GM12878 (cell line): Measurements from ENCODE around the gene C15orf39. TPM values are rescaled to one million over a fixed set of nuclear protein-coding genes. Genes with fewer than 3 reads are reported as not detected.

Experiments used
- ATAC-seq: fragments of 200-7000 bp; cut with Tn5 transposase; 3 replicates; pipeline ENCODE4 v1.9.1; 2020; ENCODE audit warnings: mild to moderate bottlenecking, moderate library complexity
- BruUV-seq: library from RNA; stranded (reverse); fragments of 400-500 nt; replicated peaks from 2 replicates; lab custom pipeline; 2021; lab: Mats Ljungman, UMichigan
- CTCF ChIA-PET: fragments of 300-600 bp; sonication (Branson Sonifier 250); formaldehyde crosslinking; extraction: SDS; loops from one replicate; lab custom pipeline; 2021; ENCODE audit warnings: inconsistent platforms; lab: Yijun Ruan, JAX
- POLR2A ChIA-PET: fragments of 350-600 bp; formaldehyde crosslinking; extraction: SDS; loops from one replicate; lab custom pipeline; 2021; ENCODE audit warnings: inconsistent platforms; lab: Charles Lee
- RAD21 ChIA-PET: fragments of 300-600 bp; sonication (Branson Sonifier 250); formaldehyde crosslinking; loops from one replicate; lab custom pipeline; 2023; ENCODE audit warnings: antibody characterized with exemption; ENCODE audit not compliant: unreplicated experiment; lab: Charles Lee
- SMC1A ChIA-PET: fragments of 300-600 bp; sonication (Branson Sonifier 250); formaldehyde crosslinking; loops from one replicate; lab custom pipeline; 2023; ENCODE audit not compliant: unreplicated experiment, uncharacterized antibody; lab: Charles Lee
- DNase-seq: peaks from one replicate; pipeline ENCODE4 v3.0.0-alpha.2; 2011; ENCODE audit warnings: low read depth, low spot score
- FAIRE-seq: peaks from 3 replicates; lab custom pipeline; 2011; peaks lifted over from hg19 to GRCh38; lab: Jason Lieb, UNC
- H2AFZ ChIP-seq: 2 replicates; pipeline ENCODE4 v1.6.0; 2011; ENCODE audit warnings: low read depth, low read length, control low read depth; ENCODE audit not compliant: control insufficient read depth
- H3K27ac ChIP-seq: 2 replicates; pipeline ENCODE4 v1.5.1; 2011; ENCODE audit warnings: control low read depth; ENCODE audit not compliant: control insufficient read depth, insufficient read depth
- H3K27me3 ChIP-seq, 2 experiments: replicated peaks in 1 of 2; 2 replicates each; pipeline versions ENCODE4 v1.6.0 to v1.6.1; 2011; ENCODE audit warnings: low read length in 1 of 2; ENCODE audit not compliant: control insufficient read depth in 2 of 2, insufficient read depth in 2 of 2
- H3K36me3 ChIP-seq, 2 experiments: 2 replicates each; pipeline ENCODE4 v1.5.1; 2011; ENCODE audit warnings: low read length in 1 of 2; ENCODE audit not compliant: control insufficient read depth in 2 of 2, insufficient read depth in 2 of 2
- H3K4me1 ChIP-seq: 2 replicates; pipeline ENCODE4 v1.6.1; 2011; ENCODE audit warnings: mild to moderate bottlenecking, low read length, moderate library complexity, mixed read lengths; ENCODE audit not compliant: control insufficient read depth, insufficient read depth
- H3K4me2 ChIP-seq: 2 replicates; pipeline ENCODE4 v1.6.0; 2011; ENCODE audit warnings: control low read depth; ENCODE audit not compliant: control insufficient read depth, insufficient read depth
- H3K4me3 ChIP-seq: fragments of 200-600 bp; sonication (generic); 2 replicates; pipeline ENCODE4 v1.5.1; 2016
- H3K79me2 ChIP-seq: 2 replicates; pipeline ENCODE4 v1.6.0; 2011; ENCODE audit warnings: low read length; ENCODE audit not compliant: control insufficient read depth, insufficient read depth
- H3K9ac ChIP-seq: 2 replicates; pipeline ENCODE4 v1.8.0; 2011; ENCODE audit warnings: low read length, control low read depth, mixed read lengths; ENCODE audit not compliant: control insufficient read depth, insufficient read depth
- H3K9me3 ChIP-seq: replicated peaks from 3 replicates; pipeline ENCODE4 v1.5.1; 2011; ENCODE audit warnings: mild to moderate bottlenecking, low read length; ENCODE audit not compliant: control insufficient read depth, insufficient read depth
- H4K20me1 ChIP-seq: 2 replicates; pipeline ENCODE4 v1.6.0; 2011; ENCODE audit not compliant: control insufficient read depth, insufficient read depth
- ATF2 ChIP-seq: IDR thresholded peaks from 2 replicates; pipeline ENCODE4 v1.6.1; 2012; ENCODE audit warnings: low read length, inconsistent platforms
- FOS ChIP-seq: IDR thresholded peaks from 3 replicates; pipeline ENCODE4 v1.6.1; 2011; ENCODE audit warnings: borderline replicate concordance; ENCODE audit not compliant: insufficient read length; ENCODE audit errors: extremely low read depth
- MTA2 ChIP-seq: fragments of 450-650 bp; IDR thresholded peaks from 2 replicates; pipeline ENCODE4 v1.6.1; 2016; ENCODE audit warnings: low read depth, mild to moderate bottlenecking, moderate library complexity
- PML ChIP-seq: IDR thresholded peaks from 2 replicates; pipeline ENCODE4 v1.6.1; 2012; ENCODE audit warnings: low read length, inconsistent platforms
- POLR2AphosphoS2 ChIP-seq: IDR thresholded peaks from 2 replicates; pipeline ENCODE4 v1.6.1; 2011; ENCODE audit warnings: low read depth, mild to moderate bottlenecking, low read length, improper control_type of control experiment, moderate library complexity
- POU2F2 ChIP-seq: IDR thresholded peaks from 3 replicates; pipeline ENCODE4 v1.6.1; 2011; ENCODE audit warnings: low read depth, mild to moderate bottlenecking, low read length, borderline replicate concordance
- RFX5 ChIP-seq: IDR thresholded peaks from 2 replicates; pipeline ENCODE4 v1.6.1; 2011; ENCODE audit warnings: low read depth, low read length, improper control_type of control experiment
- RUNX3 ChIP-seq: IDR thresholded peaks from 2 replicates; pipeline ENCODE4 v1.6.1; 2012; ENCODE audit warnings: low read length, inconsistent platforms
- WGBS: methylation state at CpG from one replicate; pipeline ENCODE4 v1.1.6; 2016; ENCODE audit warnings: low lambda C conversion rate; ENCODE audit not compliant: insufficient replicate concordance, insufficient coverage; ENCODE audit errors: missing lambda C conversion rate; 5-methylcytosine and 5-hydroxymethylcytosine counted together
- in situ Hi-C: fragments of 300-500 bp; cut with MboI; formaldehyde crosslinking; loops from 9 replicates; pipeline ENCODE4 v1.14.3; 2018; ENCODE audit warnings: mixed read lengths
- intact Hi-C: fragments of 100-400 bp; cut with micrococcal nuclease; formaldehyde crosslinking; loops from one replicate; pipeline ENCODE4 v1.14.2; 2022; ENCODE audit not compliant: unreplicated experiment
- polyA plus RNA-seq, 11 experiments: library from polyadenylated mRNA; depleted of rRNA in 4 of 11; unstranded in 6 of 11; stranded (reverse) in 5 of 11; fragments of >200 nt; fragmentation: Nextera tagmentation in 4 of 11; fragmentation: Illumina TruSeq in 1 of 11; extraction: Ambion mirVana in 4 of 11; extraction: Trizol in 1 of 11; gene quantifications; 1 replicate in 1 of 11; 2 replicates in 10 of 11; pipeline versions ENCODE4 v1.2.1 to v1.2.3, GENCODE V29; 2011 to 2016; ENCODE audit warnings: inconsistent platforms in 2 of 11, missing spikeins in 2 of 11, low read depth in 1 of 11
- total RNA-seq, 4 experiments: library from RNA; depleted of rRNA in 3 of 4; stranded (reverse); fragments of >200 nt in 3 of 4; fragmentation: Illumina TruSeq in 1 of 4; extraction: Trizol in 1 of 4; gene quantifications; 2 replicates each; pipeline versions ENCODE4 v1.2.1 to v1.2.3, GENCODE V29; 2013 to 2021
- TF ChIP-seq, protein P1 (sequence below): fragments of 450-650 bp; IDR thresholded peaks from 2 replicates; pipeline ENCODE4 v1.6.1; 2017; ENCODE audit warnings: borderline replicate concordance
- TF ChIP-seq, protein P2 (sequence below): IDR thresholded peaks from 2 replicates; pipeline ENCODE4 v1.6.1; 2011; ENCODE audit warnings: low read depth, mild to moderate bottlenecking, low read length, moderate library complexity, borderline replicate concordance; ENCODE audit errors: extremely low read depth
- TF ChIP-seq, protein P3 (sequence below): fragments of 450-650 bp; conservative IDR thresholded peaks from 2 replicates; pipeline ENCODE4 v1.6.1; 2017; ENCODE audit warnings: mild to moderate bottlenecking, moderate library complexity
- TF ChIP-seq, protein P4 (sequence below): fragments of 450-650 bp; formaldehyde crosslinking; IDR thresholded peaks from 2 replicates; pipeline ENCODE4 v1.4.0; 2020; ENCODE audit warnings: mild to moderate bottlenecking, moderate library complexity
- TF ChIP-seq, protein P5 (sequence below): IDR thresholded peaks from 2 replicates; pipeline ENCODE4 v1.6.1; 2012; ENCODE audit warnings: low read depth, low read length, improper control_type of control experiment

The C15orf39 gene
- total and polyA plus RNA-seq, 10 of the 15 experiments (the other 5 are each of a cell fraction or from before 2014, with no cell fraction given), result 2.3 to 139 (median 33.0) TPM

DNA sequence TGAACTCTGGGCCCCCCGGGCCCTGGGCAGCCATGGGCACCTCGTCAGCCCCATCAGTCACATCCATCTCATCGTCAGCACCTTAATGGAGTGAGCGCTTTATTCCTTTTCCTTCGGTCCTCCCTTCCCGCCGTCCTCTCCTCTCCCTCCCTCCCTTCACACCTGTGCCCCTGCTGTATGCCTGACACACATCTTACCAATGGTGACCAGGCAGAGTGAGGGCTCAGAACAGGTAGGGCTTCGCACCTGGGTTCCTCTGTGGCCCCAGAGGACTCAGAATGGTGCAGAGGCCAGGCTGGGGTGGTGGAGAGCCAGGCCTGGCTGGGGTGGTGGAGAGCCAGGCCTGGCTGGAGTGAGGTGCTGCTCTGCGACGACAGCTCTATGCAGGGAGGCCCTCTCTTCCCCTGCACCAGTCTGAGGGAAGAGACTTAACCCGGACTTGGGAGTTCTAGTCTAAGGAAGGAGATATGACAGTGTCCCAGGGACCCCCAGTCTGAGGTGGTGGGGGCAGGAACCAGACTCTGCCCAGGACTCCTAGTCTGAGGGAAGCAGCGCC is 11.6 kb downstream of the C15orf39 start:
- no peak overlapping the region for H3K9ac ChIP-seq
- FAIRE-seq (no peak), DNase-seq (no peak), ATAC-seq (peak; percentile 7)
- no peak overlapping the region for H3K27ac ChIP-seq
- no peaks in the 10 kb centered on the region for H3K27me3 ChIP-seq
- H3K79me2 ChIP-seq, result peaks cover 46% of the 10 kb centered on the region
- 85% methylated on average over 12 of the region's 12 CpGs for whole genome bisulfite sequencing
- in situ Hi-C loops, result no loop called here
- ChIA-PET CTCF (no interaction called here), SMC1A (interaction anchor here (1.3 kb wide), 1 partner anchor 9 kb away, joined by 3 read pairs; no protein-coding TSS in a partner anchor), RAD21 (interaction anchor here (2.6 kb wide), 1 partner anchor 170 kb away, joined by 8 read pairs; no protein-coding TSS in a partner anchor), POLR2A (no interaction called here)
- peaks cover 9% of the 10 kb centered on the region for H3K4me1 ChIP-seq
- peaks cover 49% of the 10 kb centered on the region for H4K20me1 ChIP-seq
- BruUV-seq, result no TSS peak
- H3K4me3 ChIP-seq, result no peak overlapping the region
- no peak overlapping the region for H3K4me2 ChIP-seq
- intact Hi-C loops, result no loop called here
- H2AFZ ChIP-seq, result no peak overlapping the region
- H3K36me3 ChIP-seq, result peaks cover 45 to 50% of the 10 kb centered on the region in 2 experiments
- H3K9me3 ChIP-seq, result no peaks in the 10 kb centered on the region
- TF ChIP-seq, protein P1, sequence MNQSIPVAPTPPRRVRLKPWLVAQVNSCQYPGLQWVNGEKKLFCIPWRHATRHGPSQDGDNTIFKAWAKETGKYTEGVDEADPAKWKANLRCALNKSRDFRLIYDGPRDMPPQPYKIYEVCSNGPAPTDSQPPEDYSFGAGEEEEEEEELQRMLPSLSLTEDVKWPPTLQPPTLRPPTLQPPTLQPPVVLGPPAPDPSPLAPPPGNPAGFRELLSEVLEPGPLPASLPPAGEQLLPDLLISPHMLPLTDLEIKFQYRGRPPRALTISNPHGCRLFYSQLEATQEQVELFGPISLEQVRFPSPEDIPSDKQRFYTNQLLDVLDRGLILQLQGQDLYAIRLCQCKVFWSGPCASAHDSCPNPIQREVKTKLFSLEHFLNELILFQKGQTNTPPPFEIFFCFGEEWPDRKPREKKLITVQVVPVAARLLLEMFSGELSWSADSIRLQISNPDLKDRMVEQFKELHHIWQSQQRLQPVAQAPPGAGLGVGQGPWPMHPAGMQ, result no peak
- TF ChIP-seq RFX5 (no peak), POLR2AphosphoS2 (peak; percentile 59; the same call in 1 of the 2 replicates), PML (no peak), FOS (no peak), RUNX3 (no peak), ATF2 (no peak), MTA2 (no peak), POU2F2 (peak; percentile 36; the same call in 1 of the 3 replicates)
- TF ChIP-seq, protein P2, sequence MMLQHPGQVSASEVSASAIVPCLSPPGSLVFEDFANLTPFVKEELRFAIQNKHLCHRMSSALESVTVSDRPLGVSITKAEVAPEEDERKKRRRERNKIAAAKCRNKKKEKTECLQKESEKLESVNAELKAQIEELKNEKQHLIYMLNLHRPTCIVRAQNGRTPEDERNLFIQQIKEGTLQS, result no peak
- TF ChIP-seq, protein P3, sequence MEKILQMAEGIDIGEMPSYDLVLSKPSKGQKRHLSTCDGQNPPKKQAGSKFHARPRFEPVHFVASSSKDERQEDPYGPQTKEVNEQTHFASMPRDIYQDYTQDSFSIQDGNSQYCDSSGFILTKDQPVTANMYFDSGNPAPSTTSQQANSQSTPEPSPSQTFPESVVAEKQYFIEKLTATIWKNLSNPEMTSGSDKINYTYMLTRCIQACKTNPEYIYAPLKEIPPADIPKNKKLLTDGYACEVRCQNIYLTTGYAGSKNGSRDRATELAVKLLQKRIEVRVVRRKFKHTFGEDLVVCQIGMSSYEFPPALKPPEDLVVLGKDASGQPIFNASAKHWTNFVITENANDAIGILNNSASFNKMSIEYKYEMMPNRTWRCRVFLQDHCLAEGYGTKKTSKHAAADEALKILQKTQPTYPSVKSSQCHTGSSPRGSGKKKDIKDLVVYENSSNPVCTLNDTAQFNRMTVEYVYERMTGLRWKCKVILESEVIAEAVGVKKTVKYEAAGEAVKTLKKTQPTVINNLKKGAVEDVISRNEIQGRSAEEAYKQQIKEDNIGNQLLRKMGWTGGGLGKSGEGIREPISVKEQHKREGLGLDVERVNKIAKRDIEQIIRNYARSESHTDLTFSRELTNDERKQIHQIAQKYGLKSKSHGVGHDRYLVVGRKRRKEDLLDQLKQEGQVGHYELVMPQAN, result no peak
- TF ChIP-seq, protein P4, sequence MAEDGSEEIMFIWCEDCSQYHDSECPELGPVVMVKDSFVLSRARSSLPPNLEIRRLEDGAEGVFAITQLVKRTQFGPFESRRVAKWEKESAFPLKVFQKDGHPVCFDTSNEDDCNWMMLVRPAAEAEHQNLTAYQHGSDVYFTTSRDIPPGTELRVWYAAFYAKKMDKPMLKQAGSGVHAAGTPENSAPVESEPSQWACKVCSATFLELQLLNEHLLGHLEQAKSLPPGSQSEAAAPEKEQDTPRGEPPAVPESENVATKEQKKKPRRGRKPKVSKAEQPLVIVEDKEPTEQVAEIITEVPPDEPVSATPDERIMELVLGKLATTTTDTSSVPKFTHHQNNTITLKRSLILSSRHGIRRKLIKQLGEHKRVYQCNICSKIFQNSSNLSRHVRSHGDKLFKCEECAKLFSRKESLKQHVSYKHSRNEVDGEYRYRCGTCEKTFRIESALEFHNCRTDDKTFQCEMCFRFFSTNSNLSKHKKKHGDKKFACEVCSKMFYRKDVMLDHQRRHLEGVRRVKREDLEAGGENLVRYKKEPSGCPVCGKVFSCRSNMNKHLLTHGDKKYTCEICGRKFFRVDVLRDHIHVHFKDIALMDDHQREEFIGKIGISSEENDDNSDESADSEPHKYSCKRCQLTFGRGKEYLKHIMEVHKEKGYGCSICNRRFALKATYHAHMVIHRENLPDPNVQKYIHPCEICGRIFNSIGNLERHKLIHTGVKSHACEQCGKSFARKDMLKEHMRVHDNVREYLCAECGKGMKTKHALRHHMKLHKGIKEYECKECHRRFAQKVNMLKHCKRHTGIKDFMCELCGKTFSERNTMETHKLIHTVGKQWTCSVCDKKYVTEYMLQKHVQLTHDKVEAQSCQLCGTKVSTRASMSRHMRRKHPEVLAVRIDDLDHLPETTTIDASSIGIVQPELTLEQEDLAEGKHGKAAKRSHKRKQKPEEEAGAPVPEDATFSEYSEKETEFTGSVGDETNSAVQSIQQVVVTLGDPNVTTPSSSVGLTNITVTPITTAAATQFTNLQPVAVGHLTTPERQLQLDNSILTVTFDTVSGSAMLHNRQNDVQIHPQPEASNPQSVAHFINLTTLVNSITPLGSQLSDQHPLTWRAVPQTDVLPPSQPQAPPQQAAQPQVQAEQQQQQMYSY (CRISPR knock-in tag), result no peak
- TF ChIP-seq, protein P5, sequence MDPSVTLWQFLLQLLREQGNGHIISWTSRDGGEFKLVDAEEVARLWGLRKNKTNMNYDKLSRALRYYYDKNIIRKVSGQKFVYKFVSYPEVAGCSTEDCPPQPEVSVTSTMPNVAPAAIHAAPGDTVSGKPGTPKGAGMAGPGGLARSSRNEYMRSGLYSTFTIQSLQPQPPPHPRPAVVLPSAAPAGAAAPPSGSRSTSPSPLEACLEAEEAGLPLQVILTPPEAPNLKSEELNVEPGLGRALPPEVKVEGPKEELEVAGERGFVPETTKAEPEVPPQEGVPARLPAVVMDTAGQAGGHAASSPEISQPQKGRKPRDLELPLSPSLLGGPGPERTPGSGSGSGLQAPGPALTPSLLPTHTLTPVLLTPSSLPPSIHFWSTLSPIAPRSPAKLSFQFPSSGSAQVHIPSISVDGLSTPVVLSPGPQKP, result no peak
